Fibroblast of the aortic adventitia (primary cell): ENCODE measurements around the gene PDSS2. TPM values are rescaled to one million over a fixed set of nuclear protein-coding genes. Genes with fewer than 3 reads are reported as not detected.

Experiments
- DNase-seq: peaks from one replicate; pipeline ENCODE4 v3.0.0-alpha.2; 2010; ENCODE audit warnings: low read depth
- H3K4me3 ChIP-seq: 2 replicates; pipeline ENCODE4 v1.5.1; 2011; ENCODE audit warnings: low read depth, mild to moderate bottlenecking, control low read depth, low read length, moderate library complexity
- CTCF ChIP-seq: IDR thresholded peaks from 2 replicates; pipeline ENCODE4 v1.5.1; 2011; ENCODE audit warnings: mild to moderate bottlenecking, low read length, control low read depth, inconsistent platforms; ENCODE audit not compliant: insufficient read depth
- total RNA-seq: library from RNA; depleted of rRNA; stranded (reverse); fragments of >200 nt; gene quantifications from 2 replicates; pipeline ENCODE4 v1.2.3, GENCODE V29; 2012; ENCODE audit warnings: low replicate concordance

Gene PDSS2
- total RNA-seq, 1 donor, result 14.4 TPM

GRCh38 chr6:107392069-107392468 is 67.3 kb downstream of the PDSS2 start:
- no peak for TF ChIP-seq CTCF
- DNase-seq, result no peak
- no peak overlapping the region for H3K4me3 ChIP-seq

GRCh38 chr6:107390685-107391435 is 68.5 kb downstream of the PDSS2 start:
- DNase-seq, result peak; percentile 5
- no peak for TF ChIP-seq CTCF
- no peak overlapping the region for H3K4me3 ChIP-seq

- TF ChIP-seq CTCF, result no peak
- H3K4me3 ChIP-seq, result no peak overlapping the region
- DNase-seq, result no peak
Observed at GRCh38 chr6:107390056-107390455, 69.3 kb downstream of the PDSS2 start.

- DNase-seq, result no peak
Observed at GRCh38 chr6:107386904-107387303, 72.5 kb downstream of the PDSS2 start.

GRCh38 chr6:107386340-107386739 is 73.0 kb downstream of the PDSS2 start:
- H3K4me3 ChIP-seq, result no peak overlapping the region
- TF ChIP-seq CTCF, result no peak
- DNase-seq, result peak; percentile 49

More at GRCh38 chr6:107386904-107387303, 72.5 kb downstream of the PDSS2 start:
- TF ChIP-seq CTCF, result no peak
- H3K4me3 ChIP-seq, result no peak overlapping the region

- H3K4me3 ChIP-seq, result no peak overlapping the region
- TF ChIP-seq CTCF, result no peak
- DNase-seq, result no peak
Observed at GRCh38 chr6:107383705-107384104, 75.7 kb downstream of the PDSS2 start.

GRCh38 chr6:107374264-107374663 is 85.1 kb downstream of the PDSS2 start:
- no peak overlapping the region for H3K4me3 ChIP-seq
- no peak for TF ChIP-seq CTCF
- DNase-seq, result no peak
